ENCODE data around the gene ABL2.

Gene ABL2

GRCh38 chr1:179126338-179127060 lies 103.0 kb downstream of the ABL2 start:
- TF ChIP-seq YY1 (IDR thresholded peaks at IDR 0.05; ENCODE audit: low read depth) = no peak
- no peak for TF ChIP-seq TEAD4 (IDR thresholded peaks at IDR 0.05)
- TF ChIP-seq RAD21 (IDR thresholded peaks at IDR 0.05; ENCODE audit: low read depth) = no peak
- no peak for TF ChIP-seq EGR1 (IDR thresholded peaks at IDR 0.05)
- no peak for TF ChIP-seq EP300 (IDR thresholded peaks at IDR 0.05; ENCODE audit: borderline replicate concordance)
- TF ChIP-seq NFIC (IDR thresholded peaks at IDR 0.05) = no peak
- no peak for TF ChIP-seq REST (IDR thresholded peaks at IDR 0.05; ENCODE audit: low read depth)
- TF ChIP-seq FOXM1 (IDR thresholded peaks at IDR 0.05; ENCODE audit: borderline replicate concordance, low read depth) = no peak
- TF ChIP-seq TAF1 (IDR thresholded peaks at IDR 0.05; ENCODE audit: low read depth) = no peak
- no peak for TF ChIP-seq MAX (IDR thresholded peaks at IDR 0.05)
- TF ChIP-seq TCF12 (IDR thresholded peaks at IDR 0.05; ENCODE audit: low read depth) = no peak
- TF ChIP-seq CREB1 (IDR thresholded peaks at IDR 0.05; ENCODE audit: low read depth) = no peak
- no peak for TF ChIP-seq ZBTB7A (IDR thresholded peaks at IDR 0.05; ENCODE audit: low read depth)
- no peak for TF ChIP-seq USF1 (IDR thresholded peaks at IDR 0.05)

- TF ChIP-seq EGR1 (IDR thresholded peaks at IDR 0.05) (no peak), CREB1 (IDR thresholded peaks at IDR 0.05; ENCODE audit: low read depth) (no peak)
These were observed 104.6 kb downstream of the ABL2 start for GRCh38 chr1:179124873-179125272.

GRCh38 chr1:179121159-179121938 lies 108.1 kb downstream of the ABL2 start:
- peak; percentile 57 for TF ChIP-seq RAD21 (IDR thresholded peaks at IDR 0.05; ENCODE audit: low read depth)
- no peak for TF ChIP-seq TEAD4 (IDR thresholded peaks at IDR 0.05)
- TF ChIP-seq TCF12 (IDR thresholded peaks at IDR 0.05; ENCODE audit: low read depth) = no peak
- no peak for TF ChIP-seq EGR1 (IDR thresholded peaks at IDR 0.05)
- TF ChIP-seq CEBPB (IDR thresholded peaks at IDR 0.05) = no peak

GRCh38 chr1:179120736-179121135 lies 108.7 kb downstream of the ABL2 start:
- no peak for TF ChIP-seq FOXM1 (IDR thresholded peaks at IDR 0.05; ENCODE audit: borderline replicate concordance, low read depth)
- no peak for TF ChIP-seq TEAD4 (IDR thresholded peaks at IDR 0.05)
- no peak for TF ChIP-seq CREB1 (IDR thresholded peaks at IDR 0.05; ENCODE audit: low read depth)
- no peak for TF ChIP-seq REST (IDR thresholded peaks at IDR 0.05; ENCODE audit: low read depth)
- TF ChIP-seq USF1 (IDR thresholded peaks at IDR 0.05) = no peak
- TF ChIP-seq RAD21 (IDR thresholded peaks at IDR 0.05; ENCODE audit: low read depth) = no peak
- TF ChIP-seq EGR1 (IDR thresholded peaks at IDR 0.05) = no peak
- TF ChIP-seq YY1 (IDR thresholded peaks at IDR 0.05; ENCODE audit: low read depth) = no peak
- no peak for TF ChIP-seq NFIC (IDR thresholded peaks at IDR 0.05)
- no peak for TF ChIP-seq EP300 (IDR thresholded peaks at IDR 0.05; ENCODE audit: borderline replicate concordance)
- no peak for TF ChIP-seq CEBPB (IDR thresholded peaks at IDR 0.05)
- no peak for TF ChIP-seq ZBTB7A (IDR thresholded peaks at IDR 0.05; ENCODE audit: low read depth)
- no peak for TF ChIP-seq TCF12 (IDR thresholded peaks at IDR 0.05; ENCODE audit: low read depth)
- TF ChIP-seq MAX (IDR thresholded peaks at IDR 0.05) = no peak
- TF ChIP-seq TAF1 (IDR thresholded peaks at IDR 0.05; ENCODE audit: low read depth) = no peak

GRCh38 chr1:179119513-179119912 lies 110.0 kb downstream of the ABL2 start:
- TF ChIP-seq TCF12 (IDR thresholded peaks at IDR 0.05; ENCODE audit: low read depth) (no peak), RAD21 (IDR thresholded peaks at IDR 0.05; ENCODE audit: low read depth) (no peak), MAX (IDR thresholded peaks at IDR 0.05) (no peak), CEBPB (IDR thresholded peaks at IDR 0.05) (no peak), REST (IDR thresholded peaks at IDR 0.05; ENCODE audit: low read depth) (no peak), USF1 (IDR thresholded peaks at IDR 0.05) (no peak), TEAD4 (IDR thresholded peaks at IDR 0.05) (no peak), EP300 (IDR thresholded peaks at IDR 0.05; ENCODE audit: borderline replicate concordance) (no peak), ZBTB7A (IDR thresholded peaks at IDR 0.05; ENCODE audit: low read depth) (no peak), TAF1 (IDR thresholded peaks at IDR 0.05; ENCODE audit: low read depth) (no peak), EGR1 (IDR thresholded peaks at IDR 0.05) (no peak), FOXM1 (IDR thresholded peaks at IDR 0.05; ENCODE audit: borderline replicate concordance, low read depth) (no peak), CREB1 (IDR thresholded peaks at IDR 0.05; ENCODE audit: low read depth) (no peak)
